Panc1 (cell line): Measurements from ENCODE around the gene NRP1. TPM values are rescaled to one million over a fixed set of nuclear protein-coding genes. Genes with fewer than 3 reads are reported as not detected.

Experiments
- ATAC-seq: fragments of 200-7000 bp; cut with Tn5 transposase; 2 replicates; pipeline ENCODE4 v1.9.1; 2020; ENCODE audit warnings: mild to moderate bottlenecking, moderate library complexity
- BruUV-seq: library from RNA; stranded (reverse); fragments of 400-500 nt; replicated peaks from 2 replicates; lab custom pipeline; 2021; lab: Mats Ljungman, UMichigan
- CTCF ChIA-PET: fragments of 300-600 bp; sonication (Branson Sonifier 250); formaldehyde crosslinking; loops from one replicate; lab custom pipeline; 2022; ENCODE audit warnings: antibody characterized with exemption; lab: Charles Lee
- POLR2A ChIA-PET: fragments of 300-600 bp; sonication (Branson Sonifier 250); formaldehyde crosslinking; loops from one replicate; lab custom pipeline; 2022; ENCODE audit warnings: antibody characterized with exemption; lab: Charles Lee
- DNase-seq: peaks from one replicate; pipeline ENCODE4 v3.0.0-alpha.2; 2010; ENCODE audit warnings: low read depth, low spot score
- H3K27ac ChIP-seq: 2 replicates; pipeline ENCODE4 v1.5.1; 2011; ENCODE audit warnings: mild to moderate bottlenecking, low read length, inconsistent platforms
- H3K27me3 ChIP-seq: fragments of 200-500 bp; sonication (Bioruptor generic); 2 replicates; pipeline ENCODE4 v1.6.0; 2014; ENCODE audit warnings: low read length, inconsistent platforms; ENCODE audit not compliant: control insufficient read depth, insufficient read depth
- H3K36me3 ChIP-seq: fragments of 200-500 bp; sonication (Bioruptor generic); 2 replicates; pipeline ENCODE4 v1.5.1; 2014; ENCODE audit warnings: inconsistent platforms, mild to moderate bottlenecking, low read length, moderate library complexity; ENCODE audit not compliant: control insufficient read depth, insufficient read depth
- H3K4me1 ChIP-seq: 2 replicates; pipeline ENCODE4 v1.5.1; 2011; ENCODE audit warnings: inconsistent platforms, mild to moderate bottlenecking, low read length, moderate library complexity; ENCODE audit not compliant: control insufficient read depth, insufficient read depth
- H3K4me3 ChIP-seq, 2 experiments: 2 replicates each; pipeline ENCODE4 v1.5.1; 2011 to 2012; ENCODE audit warnings: low read depth in 2 of 2, low read length in 2 of 2, mild to moderate bottlenecking in 2 of 2, inconsistent platforms in 1 of 2, moderate library complexity in 1 of 2
- H3K9me3 ChIP-seq: fragments of 200-500 bp; sonication (Bioruptor generic); 2 replicates; pipeline ENCODE4 v1.5.1; 2014; ENCODE audit warnings: low read depth, mild to moderate bottlenecking, inconsistent platforms, low read length, moderate library complexity; ENCODE audit not compliant: control insufficient read depth, insufficient read depth
- CTCF ChIP-seq: fragments of 450-650 bp; IDR thresholded peaks from 2 replicates; pipeline ENCODE4 v1.5.1; 2017; ENCODE audit warnings: mild to moderate bottlenecking
- POLR2AphosphoS5 ChIP-seq: IDR thresholded peaks from 2 replicates; pipeline ENCODE4 v1.6.1; 2012; ENCODE audit warnings: mild to moderate bottlenecking, low read depth, low read length, moderate library complexity
- REST ChIP-seq, 2 experiments: IDR thresholded peaks; 2 replicates each; pipeline ENCODE4 v1.6.1; 2011 to 2012; ENCODE audit warnings: low read depth in 2 of 2, control low read depth in 1 of 2, low read length in 1 of 2, mild to moderate bottlenecking in 1 of 2, moderate library complexity in 1 of 2; ENCODE audit not compliant: insufficient read depth in 1 of 2
- SIN3A ChIP-seq: IDR thresholded peaks from 2 replicates; pipeline ENCODE4 v1.6.1; 2012; ENCODE audit warnings: low read depth, mild to moderate bottlenecking, low read length, moderate library complexity, borderline replicate concordance; ENCODE audit not compliant: insufficient read depth
- TCF7L2 ChIP-seq: IDR thresholded peaks from 2 replicates; pipeline ENCODE4 v1.6.1; 2011; ENCODE audit warnings: mild to moderate bottlenecking, low read depth, low read length, inconsistent platforms
- in situ Hi-C: cut with HindIII; loops from 2 replicates; pipeline ENCODE4 v1.10.0; 2016; ENCODE audit warnings: low sequenced_read_pairs, low pct_unique_long_range_greater_than_20kb
- intact Hi-C: fragments of 100-400 bp; cut with micrococcal nuclease; formaldehyde crosslinking; loops from one replicate; pipeline ENCODE4 v1.10.0; 2022; ENCODE audit not compliant: unreplicated experiment
- total RNA-seq: library from RNA; stranded (reverse); gene quantifications from one replicate; pipeline ENCODE4 v1.2.1, GENCODE V29; 2021; ENCODE audit not compliant: unreplicated experiment

The NRP1 gene
- total RNA-seq, 1 experiment from 2014 or later: 93.4 TPM

GRCh38 chr10:33193701-33194521 lies 140.6 kb downstream of the NRP1 start:
- Histone ChIP-seq H3K4me3 (no peak overlapping the region), H3K27me3 (no peaks in the 10 kb centered on the region), H3K9me3 (no peaks in the 10 kb centered on the region), H3K4me1 (peaks cover 51% of the 10 kb centered on the region), H3K36me3 (no peaks in the 10 kb centered on the region), H3K27ac (peak overlapping the region; percentile 92)
- CTCF ChIA-PET: interaction anchor here (0.6 to 1.2 kb wide), 5 partner anchors 59 to 185 kb away, joined by 3 read pairs; no protein-coding TSS in a partner anchor
- TF ChIP-seq CTCF: peak; percentile 59
- no peak; the same call in 1 of the 2 replicates for TF ChIP-seq POLR2AphosphoS5
- intact Hi-C loops (no loop called here), in situ Hi-C loops (no loop called here)
- ATAC-seq (peak; percentile 55), DNase-seq (no peak)
- POLR2A ChIA-PET: no interaction called here
- no TSS peak for BruUV-seq

DNA sequence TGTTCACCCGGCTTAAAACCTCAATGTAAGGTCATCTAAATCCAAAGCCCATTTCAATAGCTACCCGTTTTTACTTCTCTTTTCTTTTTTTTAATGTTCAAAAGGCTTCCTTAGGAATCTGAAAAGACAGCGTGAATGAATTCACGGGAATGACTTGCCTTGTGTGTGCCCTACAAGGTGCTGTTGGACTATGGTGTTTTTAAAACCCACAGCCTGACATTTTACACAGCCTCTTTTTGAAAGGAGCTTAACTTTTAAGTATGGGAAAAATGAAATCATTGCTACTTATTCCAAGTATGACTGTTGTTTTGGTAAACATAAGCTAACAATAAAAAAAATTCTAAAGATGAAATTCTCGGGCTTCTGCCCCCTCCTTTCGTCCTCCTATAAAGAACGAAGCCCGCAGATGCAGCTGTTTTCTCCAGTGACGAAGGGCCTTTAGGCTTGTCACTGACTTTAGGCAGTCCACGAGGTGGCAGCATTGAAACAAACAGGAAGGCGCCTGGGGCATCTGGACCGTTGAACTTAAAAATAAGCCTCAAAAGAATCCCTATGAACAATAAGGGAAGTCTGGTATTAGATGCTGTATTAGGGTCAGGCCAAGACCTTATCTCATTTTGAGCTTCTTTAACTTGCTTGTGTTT lies 141.3 kb downstream of the NRP1 start:
- no TSS peak for BruUV-seq
- DNase-seq (peak; percentile 60), ATAC-seq (peak; percentile 86)
- CTCF ChIA-PET: interaction anchor here (0.5 to 1.2 kb wide), 5 partner anchors 59 to 316 kb away, joined by 3 read pairs; no protein-coding TSS in a partner anchor
- Histone ChIP-seq H3K4me3 (no peak overlapping the region), H3K4me1 (peaks cover 47% of the 10 kb centered on the region), H3K27me3 (no peaks in the 10 kb centered on the region), H3K36me3 (no peaks in the 10 kb centered on the region), H3K9me3 (no peaks in the 10 kb centered on the region), H3K27ac (peak overlapping the region; percentile 92)
- POLR2A ChIA-PET: no interaction called here
- in situ Hi-C loops (no loop called here), intact Hi-C loops (no loop called here)
- TF ChIP-seq POLR2AphosphoS5 (peak; percentile 25; the same call in 1 of the 2 replicates), TCF7L2 (no peak), CTCF (peak; percentile 85), REST (IDR thresholded peaks at IDR 0.05; ENCODE audit: insufficient read depth in 1 of 2, low read depth in 2 of 2, low read length in 1 of 2) (no peak), SIN3A (no peak)
